ENCODE measurements around the gene ANKRD10. TPM values are rescaled to one million over a fixed set of nuclear protein-coding genes. Genes with fewer than 3 reads are reported as not detected.
A peak's percentile ranks its signal among the peaks of the same experiment; 100 is the strongest.

ANKRD10 gene
- total RNA-seq, 1 donor from 2014 or later, result 24.3 TPM

DNA sequence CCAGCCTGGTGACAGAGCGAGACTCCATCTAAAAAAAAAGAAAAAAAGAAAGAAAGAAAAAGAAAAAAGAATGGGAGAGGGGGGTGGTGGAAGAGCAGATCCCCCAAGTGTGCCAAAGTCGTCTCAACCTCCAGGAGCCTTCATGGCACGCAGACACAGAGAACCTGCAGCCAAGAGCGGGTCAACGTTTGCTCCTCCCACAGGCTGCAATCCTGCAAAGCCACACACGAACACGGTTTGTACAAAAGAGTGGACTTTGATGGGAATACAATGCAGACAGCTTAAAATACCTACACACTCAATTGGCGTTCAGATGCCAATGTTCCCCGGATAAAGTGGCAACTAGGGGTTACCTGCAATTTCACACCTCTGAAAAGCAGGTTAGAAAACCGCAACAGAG, 29.4 kb downstream of the ANKRD10 start:
- ATAC-seq, result no peak

DNA sequence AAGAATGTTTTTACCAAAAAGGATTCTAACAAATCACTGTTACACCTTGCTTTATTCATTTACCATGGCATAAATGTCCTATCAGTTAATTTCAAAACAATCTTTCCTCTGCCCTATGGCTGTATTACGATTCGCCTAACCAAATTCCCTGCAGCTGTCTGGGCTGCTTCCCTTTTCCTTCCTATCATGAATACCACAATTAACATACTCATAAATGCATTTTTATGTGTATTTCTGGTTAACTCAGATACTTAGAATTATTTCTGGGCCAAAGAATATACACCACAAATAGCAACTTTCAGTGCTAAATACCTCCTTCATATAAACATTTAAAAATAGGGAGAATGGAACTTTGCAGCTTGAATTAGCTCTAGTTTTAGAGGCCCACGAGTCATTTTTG, 30.4 kb downstream of the ANKRD10 start:
- ATAC-seq, result no peak

- ATAC-seq, result no peak
These were observed 31.3 kb downstream of the ANKRD10 start for GRCh38 chr13:110883542-110883941.

DNA sequence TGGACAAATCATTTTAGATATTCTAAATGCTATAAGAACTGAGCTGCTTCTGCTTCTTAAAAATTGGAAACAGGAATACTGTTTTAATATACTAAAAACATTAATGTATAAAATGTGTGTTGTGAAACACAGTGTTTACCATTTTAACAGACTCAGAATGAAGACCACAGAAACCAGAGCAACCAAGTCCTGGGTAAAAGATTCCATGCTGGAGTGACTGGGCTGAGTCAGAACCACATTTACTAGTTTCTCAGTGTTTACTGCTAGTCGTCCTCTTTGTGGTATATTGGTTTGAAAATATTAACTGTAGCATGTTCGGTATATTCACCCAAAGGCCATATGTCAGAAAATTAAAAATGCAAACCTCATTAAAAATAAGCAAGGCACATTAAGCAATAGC, 31.9 kb downstream of the ANKRD10 start:
- ATAC-seq, result no peak

DNA sequence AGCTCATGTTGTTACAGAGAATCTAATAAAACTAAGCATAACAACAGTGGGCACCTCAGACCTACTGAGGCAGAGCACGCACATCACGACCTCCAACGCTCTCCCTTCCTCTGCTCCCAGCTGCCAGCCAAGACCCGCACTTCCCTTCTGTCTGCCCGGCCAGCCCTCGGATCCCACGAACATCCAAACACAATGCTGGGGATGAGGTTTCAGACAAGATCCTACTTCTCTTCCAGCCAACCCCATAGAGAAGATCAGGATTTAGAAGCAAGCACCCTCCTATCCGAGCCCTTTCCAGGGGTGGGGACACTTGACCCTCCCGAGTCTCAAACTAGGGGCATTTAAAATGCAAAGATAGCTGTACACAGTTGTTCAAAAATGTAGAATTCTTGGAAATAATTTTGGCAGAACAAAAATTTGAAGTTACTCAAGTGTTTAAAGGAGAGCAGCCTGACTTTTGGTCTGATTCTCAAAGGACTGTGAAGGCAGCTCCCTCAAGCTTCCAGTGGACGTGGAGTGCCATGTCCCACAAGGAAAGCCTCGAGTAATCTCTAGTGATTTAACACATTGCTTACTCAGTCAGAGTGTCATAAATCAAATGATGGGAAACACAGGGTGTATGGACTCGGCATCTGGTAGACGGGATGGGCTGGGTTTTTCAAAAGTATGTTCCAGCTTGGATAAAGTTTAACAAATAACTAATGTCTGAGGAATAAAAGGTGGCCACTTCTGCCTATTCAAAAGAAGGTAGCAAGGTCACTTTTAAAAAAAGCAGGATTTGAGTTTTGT, 32.8 kb downstream of the ANKRD10 start:
- ATAC-seq, result no peak

DNA sequence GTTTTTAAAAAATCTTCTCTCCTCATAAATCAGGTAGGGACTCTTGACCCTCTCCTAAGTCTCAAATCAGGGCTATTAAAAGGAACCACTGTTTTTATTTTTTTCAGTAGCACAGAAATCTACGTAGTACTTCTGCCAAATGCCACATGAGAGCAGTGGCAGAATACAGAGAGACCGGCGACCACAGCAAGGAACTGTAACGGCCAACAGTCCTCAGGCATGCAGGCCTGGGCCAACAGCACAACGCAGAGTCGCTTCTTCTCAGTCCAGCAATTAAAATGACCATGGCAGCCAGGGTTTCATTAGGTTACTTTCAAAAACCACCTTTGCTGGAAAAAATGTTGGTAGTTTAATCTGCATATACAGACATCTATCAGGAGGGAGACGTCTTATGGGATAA, 34.2 kb downstream of the ANKRD10 start:
- no peak for ATAC-seq

DNA sequence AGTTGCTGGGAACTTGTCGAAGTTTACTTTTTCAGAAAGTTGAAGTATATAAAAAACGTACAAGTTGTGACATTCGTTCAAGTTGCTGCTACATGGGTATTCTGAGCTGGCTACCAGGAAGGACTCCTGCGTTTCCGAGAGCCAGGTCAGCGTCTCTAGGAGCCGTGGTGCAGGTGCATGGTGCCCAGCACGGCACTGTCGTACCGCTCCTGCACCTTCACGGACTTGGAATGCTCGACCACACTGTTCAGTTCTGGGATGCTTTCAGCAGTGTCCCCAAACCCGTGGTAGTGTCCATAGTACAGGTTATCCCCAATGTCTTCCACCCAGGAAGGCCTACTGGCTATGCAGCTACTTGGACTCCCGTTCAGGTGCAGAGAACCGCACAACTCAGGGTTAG, 35.4 kb downstream of the ANKRD10 start:
- ATAC-seq, result no peak

DNA sequence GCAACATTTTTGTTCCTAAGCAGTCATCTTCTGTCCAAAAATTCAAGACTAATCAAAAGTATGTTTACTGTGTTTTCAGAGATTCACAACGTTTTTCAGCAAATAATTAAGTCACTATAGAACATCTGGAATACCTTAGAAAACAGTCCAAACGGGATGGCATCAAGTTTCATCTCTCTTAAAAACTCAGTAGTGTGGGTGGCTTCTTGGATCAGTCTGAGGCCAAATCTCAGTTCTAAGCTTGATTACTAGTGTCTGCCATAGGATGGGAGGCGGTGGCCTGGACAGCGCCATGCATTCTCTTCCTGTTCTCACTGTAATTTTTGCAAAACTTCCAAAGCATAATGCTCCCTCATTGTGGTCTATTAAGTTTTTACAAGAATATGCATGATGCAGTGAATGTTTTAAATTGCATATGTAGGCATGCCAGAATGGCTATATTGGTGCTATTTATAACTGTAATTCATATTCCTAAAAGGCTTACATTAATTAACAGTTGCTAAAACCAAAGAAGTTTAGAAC, 37.1 kb downstream of the ANKRD10 start:
- ATAC-seq, result no peak

DNA sequence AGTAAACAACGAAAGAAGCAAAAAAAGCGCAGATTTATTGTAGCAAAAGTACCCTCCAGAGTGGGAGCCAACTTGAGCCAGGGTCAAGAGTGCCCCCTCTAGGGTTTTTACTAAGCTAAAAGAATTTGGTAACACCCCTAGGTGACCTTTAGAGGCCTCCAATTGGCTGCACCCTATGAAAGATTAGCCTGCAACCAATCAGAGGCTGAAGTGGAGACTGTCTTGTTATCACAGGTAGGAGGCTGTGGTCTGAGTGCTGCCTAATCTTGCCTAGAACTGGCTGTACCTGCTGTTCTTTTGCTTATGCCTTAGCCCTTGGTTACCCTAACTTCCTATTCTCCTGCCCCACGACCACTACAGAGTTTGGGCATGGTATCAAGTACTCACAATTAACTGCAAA, 38.3 kb downstream of the ANKRD10 start:
- ATAC-seq, result no peak

DNA sequence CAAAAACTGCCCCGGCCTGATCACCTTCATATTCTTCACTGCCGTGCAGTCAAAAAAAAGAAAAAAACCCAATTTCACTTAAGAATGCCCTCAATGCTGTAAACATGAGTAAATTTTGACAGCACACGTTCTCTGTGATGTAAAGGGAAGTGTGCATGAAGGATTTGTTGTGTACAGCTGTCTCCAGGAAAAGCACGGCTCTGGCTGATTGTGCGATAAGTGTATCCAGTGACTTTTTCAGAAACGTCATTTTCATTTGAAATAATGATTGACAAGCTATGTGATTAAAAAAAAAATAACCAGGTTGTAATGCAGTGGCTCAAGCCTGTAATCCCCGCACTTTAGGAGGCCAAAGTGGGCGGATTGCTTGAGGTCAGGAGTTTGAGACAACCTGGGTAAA, 39.6 kb downstream of the ANKRD10 start:
- ATAC-seq, result no peak

GRCh38 chr13:110874508-110874960, 40.3 kb downstream of the ANKRD10 start:
- ATAC-seq, result peak; percentile 66

- ATAC-seq, result no peak
These were observed 41.0 kb downstream of the ANKRD10 start for GRCh38 chr13:110873639-110874507.

DNA sequence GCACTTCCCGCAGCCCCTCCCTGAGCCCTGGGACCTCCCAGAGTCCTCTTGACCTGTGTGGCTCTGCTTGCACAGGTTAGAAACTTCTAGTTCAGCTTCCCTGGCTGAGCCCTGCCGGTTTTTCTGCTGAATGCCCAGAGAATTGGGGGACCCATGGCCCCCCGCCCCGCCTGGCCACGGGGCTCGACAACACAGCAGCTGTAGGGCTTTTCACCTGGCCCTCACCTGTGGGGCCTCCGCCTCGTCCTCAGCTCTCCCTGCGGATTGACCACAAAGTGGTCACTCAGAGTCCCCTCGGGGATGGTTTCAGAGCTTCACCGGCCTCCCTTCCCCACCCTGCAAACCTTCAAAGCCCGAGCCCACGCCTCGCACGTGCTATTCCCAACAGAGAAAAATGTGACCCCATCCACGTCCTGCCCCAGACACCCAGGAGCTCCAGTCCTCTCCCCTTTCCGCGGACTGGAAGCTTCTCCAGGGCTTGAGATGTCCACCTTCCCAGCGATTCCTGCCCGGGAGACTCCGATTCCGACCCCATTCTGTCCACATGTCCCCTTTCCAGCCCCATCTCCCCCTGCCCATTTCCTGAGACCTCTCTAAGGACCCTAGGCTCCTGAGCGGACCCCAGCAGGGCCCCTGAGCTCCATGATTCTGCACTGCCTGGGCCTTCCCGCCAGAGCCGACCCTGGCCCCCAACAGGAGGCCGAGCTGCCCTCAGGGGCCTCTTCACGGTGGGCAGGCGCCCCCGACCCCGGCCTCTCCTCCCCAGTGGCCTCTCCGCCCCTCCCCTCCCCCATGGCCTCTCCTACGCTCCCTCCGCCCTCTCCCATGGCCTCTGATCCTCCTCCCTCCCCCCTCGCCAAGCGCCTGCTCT, 41.9 kb downstream of the ANKRD10 start:
- no peak for ATAC-seq

GRCh38 chr13:110872034-110872767, 42.7 kb downstream of the ANKRD10 start:
- no peak for ATAC-seq

DNA sequence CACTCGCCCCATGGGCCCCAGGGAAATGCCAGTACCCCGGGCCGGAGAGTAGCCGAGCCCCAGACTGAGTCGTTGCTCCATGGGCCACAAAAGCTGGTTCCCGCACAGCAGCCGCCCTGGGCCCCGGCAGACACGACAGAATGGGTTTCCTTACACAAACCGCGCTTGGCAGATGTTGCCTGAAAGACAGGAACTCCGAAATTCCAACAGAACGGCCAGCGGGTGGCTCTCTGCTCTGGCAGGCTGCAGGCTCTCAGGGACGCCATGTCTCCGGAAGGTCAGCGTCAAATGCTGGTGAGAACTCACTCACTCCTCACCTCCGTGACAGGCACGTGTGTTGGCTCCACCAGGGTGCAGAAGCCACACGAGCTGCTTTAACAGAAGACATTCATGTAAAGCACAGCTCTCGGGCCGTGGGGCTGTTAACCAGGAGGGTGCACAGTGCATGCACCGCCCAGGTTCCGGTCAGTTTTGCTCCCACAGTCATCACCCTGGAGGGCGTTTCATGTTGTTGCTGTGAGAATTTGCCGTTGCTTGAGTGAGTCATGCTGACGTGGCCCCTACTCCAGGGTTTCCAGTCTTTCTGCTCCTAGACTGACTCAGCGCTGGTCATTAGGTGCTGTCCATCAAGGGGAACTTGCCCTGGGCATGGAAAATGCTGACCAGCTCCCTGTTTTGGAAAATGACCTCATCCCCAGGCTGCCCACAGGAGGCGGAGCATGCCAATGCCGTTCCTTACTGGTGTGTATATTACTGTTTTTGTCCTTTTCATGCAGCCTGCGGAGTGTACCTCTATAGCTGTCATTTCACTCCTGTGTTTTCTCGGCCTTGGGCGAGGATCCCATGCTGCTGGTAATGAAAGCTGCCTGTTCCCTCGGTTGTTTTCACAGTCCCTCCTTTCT, 44.8 kb downstream of the ANKRD10 start:
- ATAC-seq, result peak; percentile 93

GRCh38 chr13:110869231-110869804, 45.6 kb downstream of the ANKRD10 start:
- no peak for ATAC-seq

DNA sequence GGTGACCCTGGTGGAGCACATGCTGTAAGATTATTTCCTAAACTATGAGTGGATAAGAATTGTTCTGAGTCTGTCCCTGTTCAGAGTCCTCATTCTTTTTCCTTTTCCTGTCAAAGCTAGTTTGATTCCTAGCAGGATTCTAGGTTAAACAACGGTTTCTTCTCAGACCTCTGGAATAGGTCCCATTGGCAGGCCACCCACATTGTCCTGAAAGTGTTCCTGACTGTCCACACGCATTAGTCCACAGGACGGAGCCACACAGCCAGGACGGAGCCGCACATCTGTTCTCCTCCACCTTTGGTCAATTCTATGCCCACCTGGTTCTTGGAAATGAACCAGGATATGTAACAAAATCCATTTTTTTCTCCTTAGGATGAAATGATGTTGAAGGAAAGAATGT, 46.1 kb downstream of the ANKRD10 start:
- ATAC-seq, result no peak

DNA sequence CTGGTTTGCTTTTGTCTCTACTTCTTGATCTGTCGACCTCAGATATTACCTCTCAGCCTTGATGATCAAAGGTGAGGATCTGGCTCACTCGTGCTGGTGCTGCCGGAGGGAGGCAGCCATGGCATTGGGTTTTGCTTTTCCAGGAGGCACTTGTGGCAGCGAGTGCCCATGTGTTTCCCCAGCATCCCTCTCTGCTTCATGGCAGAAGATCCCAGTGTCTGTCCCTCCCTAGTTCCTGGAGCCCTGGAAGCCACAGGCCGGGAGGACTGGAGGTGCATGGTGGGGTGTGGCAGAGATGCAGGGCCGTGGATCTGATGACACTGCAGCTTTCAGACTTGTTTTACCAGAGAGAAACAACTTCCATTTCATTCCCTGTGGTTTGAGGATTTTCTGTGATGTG, 47.5 kb downstream of the ANKRD10 start:
- peak; percentile 23 for ATAC-seq

GRCh38 chr13:110866491-110867170, 48.2 kb downstream of the ANKRD10 start:
- no peak for ATAC-seq

DNA sequence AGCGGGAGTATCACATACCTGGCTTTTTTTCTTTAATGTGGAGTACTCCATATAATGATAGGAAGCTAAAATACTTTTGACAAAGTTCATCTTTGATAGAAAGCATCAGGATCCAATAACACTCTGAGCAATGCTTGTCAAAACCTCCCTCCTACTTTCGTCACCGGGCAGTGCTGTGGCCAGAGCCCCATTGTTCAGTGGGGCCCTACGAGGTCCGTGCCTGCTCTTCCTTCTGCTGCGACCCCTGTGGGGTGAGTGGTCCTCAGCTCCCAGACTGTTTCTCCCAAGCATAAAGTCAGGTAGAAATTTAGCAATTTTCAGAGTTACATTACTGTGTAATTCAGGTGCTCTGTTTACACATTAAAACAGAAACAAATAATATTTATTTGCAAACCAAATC, 51.2 kb downstream of the ANKRD10 start:
- no peak for ATAC-seq
